NCI-H226 (cell line): ENCODE measurements around the gene KIAA1671.

Experiments
- DNase-seq: peaks from one replicate; pipeline ENCODE4 v3.0.0-alpha.2; 2015

The KIAA1671 gene

DNA sequence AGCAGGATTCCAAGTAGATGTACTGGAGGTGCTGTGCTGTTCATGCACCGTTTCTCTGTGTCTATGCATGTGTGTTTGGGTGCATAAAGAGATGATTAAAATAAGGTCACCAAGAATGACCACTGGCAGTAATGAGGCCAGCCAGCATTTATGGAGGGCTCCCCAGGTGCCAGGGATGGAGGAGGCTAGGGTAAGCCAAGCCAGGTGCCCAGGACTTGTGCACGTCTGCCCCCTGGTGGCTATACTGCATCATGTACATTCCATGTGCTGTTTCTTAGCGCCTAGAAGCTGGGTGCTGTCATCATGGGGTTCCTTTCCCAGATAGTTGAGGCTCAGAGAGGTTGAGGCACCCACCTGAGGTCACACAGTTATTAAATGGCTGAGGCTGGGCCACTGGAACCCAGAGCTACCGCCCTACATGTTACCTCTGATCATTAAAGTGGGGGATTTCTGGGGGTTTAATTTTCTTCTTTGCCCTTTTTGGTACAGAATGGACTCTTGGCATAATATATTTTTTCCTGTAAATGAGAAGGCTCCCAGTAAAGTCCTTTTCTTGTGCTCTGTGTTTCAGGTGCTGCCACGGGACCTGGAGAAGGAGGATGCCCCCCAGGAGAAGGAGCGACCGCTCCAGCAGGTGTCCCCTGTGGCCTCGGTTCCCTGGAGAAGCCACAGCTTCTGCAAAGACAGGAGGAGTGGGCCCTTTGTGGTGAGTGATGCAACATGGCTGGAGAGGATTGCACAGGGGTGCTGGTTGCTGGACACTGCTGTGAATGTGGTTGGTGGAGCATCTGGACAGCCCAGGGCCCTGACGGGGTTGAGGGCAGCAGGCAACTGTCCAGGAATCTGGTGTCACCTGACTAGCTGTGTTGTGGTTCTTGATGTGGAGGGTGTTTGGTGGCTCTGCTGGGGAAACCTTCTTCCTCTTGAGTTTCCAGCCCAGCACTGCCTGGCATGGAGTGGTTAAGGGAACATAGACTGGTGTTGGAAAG, 96.4 kb downstream of the KIAA1671 start:
- peak; percentile 5 for DNase-seq

DNA sequence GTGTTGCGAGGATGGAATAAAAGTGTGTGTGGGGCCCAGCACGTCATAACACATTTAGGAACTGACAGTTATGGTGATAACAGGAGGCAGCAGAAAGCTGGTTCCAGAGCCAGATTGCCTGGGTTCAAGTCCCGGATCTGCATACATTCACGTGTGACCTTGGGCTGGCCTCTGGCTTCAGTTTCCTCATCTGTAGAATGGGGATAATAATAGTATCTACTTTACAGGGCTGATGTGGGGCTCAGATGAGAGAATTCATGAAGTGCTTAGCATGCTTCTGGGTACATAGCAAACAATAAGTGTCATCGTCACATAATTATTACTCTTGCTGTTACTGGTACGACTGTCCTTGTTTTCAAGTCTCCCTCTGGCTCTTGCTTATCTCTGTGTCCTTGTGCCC, 97.3 kb downstream of the KIAA1671 start:
- no peak for DNase-seq

DNA sequence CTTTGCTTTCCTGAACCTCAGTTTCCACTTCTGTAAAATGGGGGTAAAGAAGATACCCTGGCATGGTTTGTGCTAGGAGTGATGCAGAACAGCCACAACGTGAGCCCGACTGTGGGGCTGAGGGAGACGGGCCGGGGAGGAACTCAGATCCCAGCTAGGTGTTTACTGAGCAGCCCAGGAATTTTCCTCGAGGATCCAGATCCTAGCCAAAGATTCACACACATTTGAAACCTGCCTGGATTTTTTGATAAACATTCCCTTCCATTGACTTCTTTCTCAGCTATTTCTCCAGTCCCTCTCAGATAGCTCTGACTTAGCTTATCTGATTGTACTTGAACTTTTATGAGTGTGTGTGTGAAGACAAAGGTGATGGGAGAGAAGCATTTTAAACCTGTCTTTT, 98.0 kb downstream of the KIAA1671 start:
- no peak for DNase-seq

- no peak for DNase-seq
These were observed 98.6 kb downstream of the KIAA1671 start for GRCh38 chr22:25051073-25051472.

- no peak for DNase-seq
These were observed 99.6 kb downstream of the KIAA1671 start for GRCh38 chr22:25051983-25052710.

GRCh38 chr22:25053153-25053805, 100.8 kb downstream of the KIAA1671 start:
- no peak for DNase-seq

DNA sequence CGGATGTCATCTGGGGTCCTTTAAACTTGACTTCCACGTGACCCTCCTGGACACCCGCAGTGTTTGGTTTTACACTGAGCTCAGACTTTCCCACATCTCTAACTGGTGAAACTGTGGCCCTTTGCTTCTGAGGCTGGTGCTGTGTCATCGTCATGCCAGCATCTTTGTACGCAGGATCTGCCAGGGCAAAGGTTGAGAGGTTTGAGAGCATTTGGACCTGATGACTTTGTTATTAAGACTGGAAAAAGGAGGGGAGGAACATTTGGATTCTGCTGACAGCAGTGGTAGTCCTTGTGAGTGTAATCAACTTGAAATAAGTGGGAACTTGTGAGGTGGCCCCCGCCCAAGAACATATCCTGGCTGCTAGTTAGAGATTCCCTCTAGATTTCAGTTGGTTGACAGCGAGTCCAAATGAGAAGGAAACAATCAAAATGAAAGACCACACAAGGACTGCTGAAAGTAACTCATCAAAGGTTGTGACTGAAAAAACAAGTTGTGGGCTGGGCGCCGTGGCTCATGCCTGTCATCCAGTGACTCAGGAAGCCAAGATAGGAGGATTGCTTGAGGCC, 102.5 kb downstream of the KIAA1671 start:
- DNase-seq = no peak

- no peak for DNase-seq
These were observed 104.7 kb downstream of the KIAA1671 start for GRCh38 chr22:25057013-25057881.

- DNase-seq = no peak
These were observed 106.9 kb downstream of the KIAA1671 start for GRCh38 chr22:25059438-25059837.

DNA sequence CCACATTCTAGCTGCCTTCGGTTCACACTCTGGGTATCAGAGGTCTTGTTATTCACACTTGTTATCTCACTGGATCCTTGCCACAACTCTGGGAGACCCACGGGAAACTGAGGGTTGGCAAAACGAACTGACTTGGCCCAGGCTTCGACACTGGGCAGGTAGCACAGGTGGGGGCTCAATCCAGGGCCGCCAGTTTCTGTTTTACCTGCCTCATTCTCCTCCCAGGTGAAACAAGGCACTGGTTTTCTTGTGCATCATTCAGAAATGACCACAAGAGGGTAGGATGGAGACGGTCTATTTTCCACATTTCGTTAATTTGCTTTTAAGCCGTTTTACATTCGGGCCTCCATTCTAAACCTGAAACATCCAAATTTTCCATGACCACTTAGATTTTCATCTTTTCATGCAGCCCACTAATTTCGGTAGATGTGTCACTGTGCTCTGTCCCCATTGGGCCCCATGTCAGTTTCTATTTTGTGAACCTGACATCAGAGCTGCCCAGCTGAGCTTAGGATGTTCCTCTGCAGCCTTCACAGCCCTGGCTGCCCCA, 108.1 kb downstream of the KIAA1671 start:
- no peak for DNase-seq

GRCh38 chr22:25061134-25061533, 108.6 kb downstream of the KIAA1671 start:
- DNase-seq = no peak

DNA sequence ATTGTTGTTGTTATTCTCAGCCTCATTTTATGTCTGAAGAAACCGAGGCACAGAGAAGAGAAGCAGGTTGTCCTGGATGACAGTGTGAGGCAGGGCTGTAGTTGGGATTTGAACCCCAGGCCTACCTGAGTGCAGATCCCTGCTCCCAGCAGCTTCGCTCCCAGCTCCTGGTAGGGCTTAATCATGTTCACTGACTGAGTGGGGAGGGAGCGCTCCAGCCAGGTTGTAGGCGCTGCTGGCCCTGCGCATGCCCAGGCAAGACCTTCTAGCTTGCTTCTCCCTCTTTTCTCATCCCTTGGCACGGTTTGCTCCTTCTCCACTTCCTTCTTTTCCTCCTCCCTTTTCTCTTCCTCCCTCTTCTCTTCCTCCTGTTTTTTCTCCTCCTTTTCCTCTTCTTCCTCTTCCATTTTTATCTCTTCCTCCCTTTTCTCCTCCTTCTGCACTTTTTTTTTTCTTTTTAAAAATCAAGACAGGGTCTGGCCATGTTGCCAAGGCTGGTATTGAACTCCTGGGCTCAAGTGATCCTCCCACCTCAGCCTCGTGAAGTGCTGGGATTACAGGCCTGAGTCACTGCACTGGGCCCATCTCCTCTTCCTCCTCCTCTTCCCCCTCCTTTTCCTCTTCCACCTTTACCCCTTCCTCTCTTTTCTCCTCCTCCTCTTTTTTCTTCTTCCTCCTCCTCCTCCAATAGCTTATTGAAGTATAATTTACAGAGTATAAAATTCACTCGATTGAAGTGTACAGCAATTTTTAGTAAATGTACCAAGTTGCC, 109.3 kb downstream of the KIAA1671 start:
- DNase-seq = no peak

- no peak for DNase-seq
These were observed 110.0 kb downstream of the KIAA1671 start for GRCh38 chr22:25062386-25063085.

GRCh38 chr22:25064894-25065560, 112.5 kb downstream of the KIAA1671 start:
- DNase-seq = no peak

- DNase-seq = no peak
These were observed 114.4 kb downstream of the KIAA1671 start for GRCh38 chr22:25066861-25067435.

- no peak for DNase-seq
These were observed 115.4 kb downstream of the KIAA1671 start for GRCh38 chr22:25067851-25068421.

DNA sequence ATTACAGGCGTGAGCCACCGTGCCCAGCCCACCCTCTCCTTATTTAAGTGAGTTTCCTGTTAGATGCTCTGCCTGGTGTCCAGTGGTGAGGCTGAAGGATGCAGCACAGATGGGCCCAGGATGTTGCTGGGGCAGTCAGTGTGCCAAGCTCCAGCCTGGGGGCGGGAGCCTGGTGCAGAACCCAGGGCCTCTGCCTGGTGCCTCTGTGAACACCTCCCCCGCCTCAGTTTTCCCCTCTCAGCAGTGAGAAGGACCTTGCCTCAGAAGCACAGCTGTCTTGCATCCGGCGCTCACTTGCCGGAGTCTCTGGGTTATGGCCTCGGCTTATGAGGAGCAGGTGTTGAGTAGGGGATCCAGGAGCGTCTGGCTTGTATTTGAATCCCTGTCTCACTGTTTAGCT, 116.2 kb downstream of the KIAA1671 start:
- DNase-seq = no peak

DNA sequence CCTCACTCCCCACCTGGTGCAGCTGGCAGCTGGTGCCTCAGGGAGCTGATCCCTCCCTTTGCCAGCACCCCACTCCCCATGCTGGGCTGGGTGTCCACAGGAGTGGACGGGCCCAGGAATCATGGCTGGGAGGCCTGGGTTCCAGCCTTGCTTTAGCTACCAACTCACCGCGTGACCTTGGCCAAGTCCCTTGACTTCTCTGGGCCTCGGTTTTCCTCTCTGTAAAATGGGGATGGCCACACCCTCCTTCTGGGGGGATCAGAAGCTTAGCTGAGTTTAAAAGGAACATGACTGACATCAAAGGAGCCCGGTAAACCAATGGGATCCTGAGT, 116.9 kb downstream of the KIAA1671 start:
- DNase-seq = no peak
